GM23338 (cell line): Measurements from ENCODE around the gene DYSF.

Experiments used
- CREB1 ChIP-seq: fragments of 250-450 bp; sonication (Bioruptor Pico); IDR thresholded peaks from 2 replicates; pipeline ENCODE4 v1.5.0; 2020; ENCODE audit warnings: low read depth, mild to moderate bottlenecking, moderate library complexity
- EZH2 ChIP-seq: fragments of 200-600 bp; sonication (generic); IDR thresholded peaks from one replicate; pipeline ENCODE4 v1.8.0; 2017; ENCODE audit warnings: antibody characterized with exemption, mild to moderate bottlenecking, low read depth; ENCODE audit not compliant: unreplicated experiment
- EZH2phosphoT487 ChIP-seq: fragments of 200-600 bp; sonication (generic); IDR thresholded peaks from one replicate; pipeline ENCODE4 v1.8.1; 2018; ENCODE audit warnings: antibody characterized with exemption; ENCODE audit not compliant: unreplicated experiment
- JUNB ChIP-seq: IDR thresholded peaks from one replicate; pipeline ENCODE4 v1.6.1; 2016; ENCODE audit warnings: antibody characterized with exemption; ENCODE audit not compliant: unreplicated experiment
- POLR2AphosphoS5 ChIP-seq: IDR thresholded peaks from 2 replicates; pipeline ENCODE4 v1.6.1; 2016; ENCODE audit warnings: antibody characterized with exemption, low read depth
- STAT1 ChIP-seq: IDR thresholded peaks from one replicate; pipeline ENCODE4 v1.6.1; 2016; ENCODE audit warnings: antibody characterized with exemption; ENCODE audit not compliant: unreplicated experiment
- ZNF114 ChIP-seq: fragments of 250-450 bp; sonication (Bioruptor Pico); IDR thresholded peaks from 2 replicates; pipeline ENCODE4 v1.5.0; 2020; ENCODE audit warnings: mild to moderate bottlenecking, moderate library complexity
- ZNF331 ChIP-seq: fragments of 250-450 bp; sonication (Bioruptor Pico); IDR thresholded peaks from 2 replicates; pipeline ENCODE4 v1.5.0; 2020; ENCODE audit warnings: low read depth, mild to moderate bottlenecking, moderate library complexity
- TF ChIP-seq, protein P1 (sequence below), 2 experiments: fragments of 200-600 bp in 1 of 2; sonication (generic) in 1 of 2; conservative IDR thresholded peaks; 2 replicates each; pipeline versions ENCODE4 v1.5.1 to v1.6.1; 2016 to 2017; ENCODE audit warnings: antibody characterized with exemption in 2 of 2, low read depth in 2 of 2, mild to moderate bottlenecking in 2 of 2, moderate library complexity in 1 of 2
- TF ChIP-seq, protein P2 (sequence below): IDR thresholded peaks from one replicate; pipeline ENCODE4 v1.6.1; 2018; ENCODE audit warnings: antibody characterized with exemption; ENCODE audit not compliant: unreplicated experiment
- TF ChIP-seq, protein P3 (sequence below): IDR thresholded peaks from 2 replicates; pipeline ENCODE4 v1.6.1; 2016; ENCODE audit warnings: antibody characterized with exemption
- TF ChIP-seq, protein P4 (sequence below): fragments of 250-450 bp; sonication (Bioruptor Pico); IDR thresholded peaks from 2 replicates; pipeline ENCODE4 v1.5.0; 2020; ENCODE audit warnings: mild to moderate bottlenecking, moderate library complexity

DNA sequence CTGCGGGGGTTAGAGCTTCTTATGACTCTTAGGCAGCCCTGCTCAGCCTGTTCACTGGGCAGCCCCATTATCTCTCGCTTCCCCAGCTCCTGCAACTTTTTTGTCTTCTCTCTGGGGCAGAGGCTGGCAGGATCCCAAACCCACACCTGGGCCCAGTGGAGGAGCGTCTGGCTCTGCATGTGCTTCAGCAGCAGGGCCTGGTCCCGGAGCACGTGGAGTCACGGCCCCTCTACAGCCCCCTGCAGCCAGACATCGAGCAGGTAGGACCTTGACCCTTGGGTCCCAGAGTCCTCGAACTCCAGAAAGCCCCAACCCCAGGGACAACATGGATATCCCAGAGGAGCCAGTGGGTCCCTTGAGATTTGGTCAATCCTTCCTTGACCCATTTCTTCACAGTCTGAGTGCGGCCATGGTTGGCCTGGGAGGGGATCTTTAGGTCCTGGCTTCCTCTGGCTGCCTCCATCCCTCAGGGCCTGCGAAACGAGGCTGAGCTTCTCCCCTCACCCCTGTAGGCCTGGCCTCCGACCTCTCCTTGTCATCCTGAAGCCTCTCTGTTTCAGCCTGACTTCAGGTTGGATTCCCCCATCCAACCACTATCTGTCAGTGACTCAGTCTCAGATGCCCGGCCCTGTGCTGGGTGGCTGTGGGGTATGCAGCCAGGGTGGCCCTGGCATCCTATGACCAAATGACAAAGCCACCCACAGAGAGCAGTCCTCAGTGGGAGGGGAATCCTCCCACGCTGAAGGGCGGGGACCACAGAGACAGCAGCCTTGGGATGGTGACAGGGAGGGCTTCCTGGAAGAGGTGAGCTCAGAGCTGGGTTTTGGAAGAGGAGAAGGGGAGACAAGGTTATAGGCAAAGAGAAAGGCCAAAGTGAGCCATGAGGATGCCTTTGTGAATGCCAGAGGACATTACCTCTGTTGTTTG, 214.2 kb downstream of the DYSF start:
- TF ChIP-seq EZH2: no peak
- no peak for TF ChIP-seq JUNB
- TF ChIP-seq, protein P1, sequence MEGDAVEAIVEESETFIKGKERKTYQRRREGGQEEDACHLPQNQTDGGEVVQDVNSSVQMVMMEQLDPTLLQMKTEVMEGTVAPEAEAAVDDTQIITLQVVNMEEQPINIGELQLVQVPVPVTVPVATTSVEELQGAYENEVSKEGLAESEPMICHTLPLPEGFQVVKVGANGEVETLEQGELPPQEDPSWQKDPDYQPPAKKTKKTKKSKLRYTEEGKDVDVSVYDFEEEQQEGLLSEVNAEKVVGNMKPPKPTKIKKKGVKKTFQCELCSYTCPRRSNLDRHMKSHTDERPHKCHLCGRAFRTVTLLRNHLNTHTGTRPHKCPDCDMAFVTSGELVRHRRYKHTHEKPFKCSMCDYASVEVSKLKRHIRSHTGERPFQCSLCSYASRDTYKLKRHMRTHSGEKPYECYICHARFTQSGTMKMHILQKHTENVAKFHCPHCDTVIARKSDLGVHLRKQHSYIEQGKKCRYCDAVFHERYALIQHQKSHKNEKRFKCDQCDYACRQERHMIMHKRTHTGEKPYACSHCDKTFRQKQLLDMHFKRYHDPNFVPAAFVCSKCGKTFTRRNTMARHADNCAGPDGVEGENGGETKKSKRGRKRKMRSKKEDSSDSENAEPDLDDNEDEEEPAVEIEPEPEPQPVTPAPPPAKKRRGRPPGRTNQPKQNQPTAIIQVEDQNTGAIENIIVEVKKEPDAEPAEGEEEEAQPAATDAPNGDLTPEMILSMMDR (conservative IDR thresholded peaks at IDR 0.05; ENCODE audit: low read depth in 2 of 2): no peak
- no peak for TF ChIP-seq POLR2AphosphoS5
- TF ChIP-seq, protein P2, sequence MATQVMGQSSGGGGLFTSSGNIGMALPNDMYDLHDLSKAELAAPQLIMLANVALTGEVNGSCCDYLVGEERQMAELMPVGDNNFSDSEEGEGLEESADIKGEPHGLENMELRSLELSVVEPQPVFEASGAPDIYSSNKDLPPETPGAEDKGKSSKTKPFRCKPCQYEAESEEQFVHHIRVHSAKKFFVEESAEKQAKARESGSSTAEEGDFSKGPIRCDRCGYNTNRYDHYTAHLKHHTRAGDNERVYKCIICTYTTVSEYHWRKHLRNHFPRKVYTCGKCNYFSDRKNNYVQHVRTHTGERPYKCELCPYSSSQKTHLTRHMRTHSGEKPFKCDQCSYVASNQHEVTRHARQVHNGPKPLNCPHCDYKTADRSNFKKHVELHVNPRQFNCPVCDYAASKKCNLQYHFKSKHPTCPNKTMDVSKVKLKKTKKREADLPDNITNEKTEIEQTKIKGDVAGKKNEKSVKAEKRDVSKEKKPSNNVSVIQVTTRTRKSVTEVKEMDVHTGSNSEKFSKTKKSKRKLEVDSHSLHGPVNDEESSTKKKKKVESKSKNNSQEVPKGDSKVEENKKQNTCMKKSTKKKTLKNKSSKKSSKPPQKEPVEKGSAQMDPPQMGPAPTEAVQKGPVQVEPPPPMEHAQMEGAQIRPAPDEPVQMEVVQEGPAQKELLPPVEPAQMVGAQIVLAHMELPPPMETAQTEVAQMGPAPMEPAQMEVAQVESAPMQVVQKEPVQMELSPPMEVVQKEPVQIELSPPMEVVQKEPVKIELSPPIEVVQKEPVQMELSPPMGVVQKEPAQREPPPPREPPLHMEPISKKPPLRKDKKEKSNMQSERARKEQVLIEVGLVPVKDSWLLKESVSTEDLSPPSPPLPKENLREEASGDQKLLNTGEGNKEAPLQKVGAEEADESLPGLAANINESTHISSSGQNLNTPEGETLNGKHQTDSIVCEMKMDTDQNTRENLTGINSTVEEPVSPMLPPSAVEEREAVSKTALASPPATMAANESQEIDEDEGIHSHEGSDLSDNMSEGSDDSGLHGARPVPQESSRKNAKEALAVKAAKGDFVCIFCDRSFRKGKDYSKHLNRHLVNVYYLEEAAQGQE: no peak
- no peak for TF ChIP-seq ZNF114 (CRISPR knock-in tag)
- no peak for TF ChIP-seq CREB1 (CRISPR knock-in tag)
- TF ChIP-seq EZH2phosphoT487: no peak
- no peak for TF ChIP-seq ZNF331 (CRISPR knock-in tag)
- no peak for TF ChIP-seq STAT1
- TF ChIP-seq, protein P3, sequence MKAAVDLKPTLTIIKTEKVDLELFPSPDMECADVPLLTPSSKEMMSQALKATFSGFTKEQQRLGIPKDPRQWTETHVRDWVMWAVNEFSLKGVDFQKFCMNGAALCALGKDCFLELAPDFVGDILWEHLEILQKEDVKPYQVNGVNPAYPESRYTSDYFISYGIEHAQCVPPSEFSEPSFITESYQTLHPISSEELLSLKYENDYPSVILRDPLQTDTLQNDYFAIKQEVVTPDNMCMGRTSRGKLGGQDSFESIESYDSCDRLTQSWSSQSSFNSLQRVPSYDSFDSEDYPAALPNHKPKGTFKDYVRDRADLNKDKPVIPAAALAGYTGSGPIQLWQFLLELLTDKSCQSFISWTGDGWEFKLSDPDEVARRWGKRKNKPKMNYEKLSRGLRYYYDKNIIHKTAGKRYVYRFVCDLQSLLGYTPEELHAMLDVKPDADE: no peak
- TF ChIP-seq, protein P4, sequence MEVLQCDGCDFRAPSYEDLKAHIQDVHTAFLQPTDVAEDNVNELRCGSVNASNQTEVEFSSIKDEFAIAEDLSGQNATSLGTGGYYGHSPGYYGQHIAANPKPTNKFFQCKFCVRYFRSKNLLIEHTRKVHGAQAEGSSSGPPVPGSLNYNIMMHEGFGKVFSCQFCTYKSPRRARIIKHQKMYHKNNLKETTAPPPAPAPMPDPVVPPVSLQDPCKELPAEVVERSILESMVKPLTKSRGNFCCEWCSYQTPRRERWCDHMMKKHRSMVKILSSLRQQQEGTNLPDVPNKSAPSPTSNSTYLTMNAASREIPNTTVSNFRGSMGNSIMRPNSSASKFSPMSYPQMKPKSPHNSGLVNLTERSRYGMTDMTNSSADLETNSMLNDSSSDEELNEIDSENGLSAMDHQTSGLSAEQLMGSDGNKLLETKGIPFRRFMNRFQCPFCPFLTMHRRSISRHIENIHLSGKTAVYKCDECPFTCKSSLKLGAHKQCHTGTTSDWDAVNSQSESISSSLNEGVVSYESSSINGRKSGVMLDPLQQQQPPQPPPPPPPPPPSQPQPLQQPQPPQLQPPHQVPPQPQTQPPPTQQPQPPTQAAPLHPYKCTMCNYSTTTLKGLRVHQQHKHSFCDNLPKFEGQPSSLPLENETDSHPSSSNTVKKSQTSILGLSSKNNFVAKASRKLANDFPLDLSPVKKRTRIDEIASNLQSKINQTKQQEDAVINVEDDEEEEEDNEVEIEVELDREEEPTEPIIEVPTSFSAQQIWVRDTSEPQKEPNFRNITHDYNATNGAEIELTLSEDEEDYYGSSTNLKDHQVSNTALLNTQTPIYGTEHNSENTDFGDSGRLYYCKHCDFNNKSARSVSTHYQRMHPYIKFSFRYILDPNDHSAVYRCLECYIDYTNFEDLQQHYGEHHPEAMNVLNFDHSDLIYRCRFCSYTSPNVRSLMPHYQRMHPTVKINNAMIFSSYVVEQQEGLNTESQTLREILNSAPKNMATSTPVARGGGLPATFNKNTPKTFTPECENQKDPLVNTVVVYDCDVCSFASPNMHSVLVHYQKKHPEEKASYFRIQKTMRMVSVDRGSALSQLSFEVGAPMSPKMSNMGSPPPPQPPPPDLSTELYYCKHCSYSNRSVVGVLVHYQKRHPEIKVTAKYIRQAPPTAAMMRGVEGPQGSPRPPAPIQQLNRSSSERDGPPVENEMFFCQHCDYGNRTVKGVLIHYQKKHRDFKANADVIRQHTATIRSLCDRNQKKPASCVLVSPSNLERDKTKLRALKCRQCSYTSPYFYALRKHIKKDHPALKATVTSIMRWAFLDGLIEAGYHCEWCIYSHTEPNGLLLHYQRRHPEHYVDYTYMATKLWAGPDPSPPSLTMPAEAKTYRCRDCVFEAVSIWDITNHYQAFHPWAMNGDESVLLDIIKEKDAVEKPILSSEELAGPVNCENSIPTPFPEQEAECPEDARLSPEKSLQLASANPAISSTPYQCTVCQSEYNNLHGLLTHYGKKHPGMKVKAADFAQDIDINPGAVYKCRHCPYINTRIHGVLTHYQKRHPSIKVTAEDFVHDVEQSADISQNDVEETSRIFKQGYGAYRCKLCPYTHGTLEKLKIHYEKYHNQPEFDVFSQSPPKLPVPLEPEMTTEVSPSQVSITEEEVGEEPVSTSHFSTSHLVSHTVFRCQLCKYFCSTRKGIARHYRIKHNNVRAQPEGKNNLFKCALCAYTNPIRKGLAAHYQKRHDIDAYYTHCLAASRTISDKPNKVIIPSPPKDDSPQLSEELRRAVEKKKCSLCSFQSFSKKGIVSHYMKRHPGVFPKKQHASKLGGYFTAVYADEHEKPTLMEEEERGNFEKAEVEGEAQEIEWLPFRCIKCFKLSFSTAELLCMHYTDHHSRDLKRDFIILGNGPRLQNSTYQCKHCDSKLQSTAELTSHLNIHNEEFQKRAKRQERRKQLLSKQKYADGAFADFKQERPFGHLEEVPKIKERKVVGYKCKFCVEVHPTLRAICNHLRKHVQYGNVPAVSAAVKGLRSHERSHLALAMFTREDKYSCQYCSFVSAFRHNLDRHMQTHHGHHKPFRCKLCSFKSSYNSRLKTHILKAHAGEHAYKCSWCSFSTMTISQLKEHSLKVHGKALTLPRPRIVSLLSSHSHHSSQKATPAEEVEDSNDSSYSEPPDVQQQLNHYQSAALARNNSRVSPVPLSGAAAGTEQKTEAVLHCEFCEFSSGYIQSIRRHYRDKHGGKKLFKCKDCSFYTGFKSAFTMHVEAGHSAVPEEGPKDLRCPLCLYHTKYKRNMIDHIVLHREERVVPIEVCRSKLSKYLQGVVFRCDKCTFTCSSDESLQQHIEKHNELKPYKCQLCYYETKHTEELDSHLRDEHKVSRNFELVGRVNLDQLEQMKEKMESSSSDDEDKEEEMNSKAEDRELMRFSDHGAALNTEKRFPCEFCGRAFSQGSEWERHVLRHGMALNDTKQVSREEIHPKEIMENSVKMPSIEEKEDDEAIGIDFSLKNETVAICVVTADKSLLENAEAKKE (CRISPR knock-in tag): no peak
